ENCODE results near the gene ELL. TPM values are rescaled to one million over a fixed set of nuclear protein-coding genes. Genes with fewer than 3 reads are reported as not detected.

ELL gene
- total RNA-seq, 1 donor from 2014 or later = 7.9 TPM

GRCh38 chr19:18484992-18485391, 36.9 kb downstream of the ELL start:
- intact Hi-C loops (cut with micrococcal nuclease) = no loop called here
- peaks cover 83% of the 10 kb centered on the region for H3K4me1 ChIP-seq
- no peaks in the 10 kb centered on the region for H3K27me3 ChIP-seq (ENCODE audit: low read depth)
- TF ChIP-seq CTCF (IDR thresholded peaks at IDR 0.05; ENCODE audit: borderline replicate concordance) = no peak
- H3K36me3 ChIP-seq = no peaks in the 10 kb centered on the region
- no peak for DNase-seq
- no peak overlapping the region for H3K4me3 ChIP-seq
- no peaks in the 10 kb centered on the region for H3K9me3 ChIP-seq (replicated peaks)
- peak overlapping the region; percentile 81 for H3K27ac ChIP-seq (replicated peaks)

DNA sequence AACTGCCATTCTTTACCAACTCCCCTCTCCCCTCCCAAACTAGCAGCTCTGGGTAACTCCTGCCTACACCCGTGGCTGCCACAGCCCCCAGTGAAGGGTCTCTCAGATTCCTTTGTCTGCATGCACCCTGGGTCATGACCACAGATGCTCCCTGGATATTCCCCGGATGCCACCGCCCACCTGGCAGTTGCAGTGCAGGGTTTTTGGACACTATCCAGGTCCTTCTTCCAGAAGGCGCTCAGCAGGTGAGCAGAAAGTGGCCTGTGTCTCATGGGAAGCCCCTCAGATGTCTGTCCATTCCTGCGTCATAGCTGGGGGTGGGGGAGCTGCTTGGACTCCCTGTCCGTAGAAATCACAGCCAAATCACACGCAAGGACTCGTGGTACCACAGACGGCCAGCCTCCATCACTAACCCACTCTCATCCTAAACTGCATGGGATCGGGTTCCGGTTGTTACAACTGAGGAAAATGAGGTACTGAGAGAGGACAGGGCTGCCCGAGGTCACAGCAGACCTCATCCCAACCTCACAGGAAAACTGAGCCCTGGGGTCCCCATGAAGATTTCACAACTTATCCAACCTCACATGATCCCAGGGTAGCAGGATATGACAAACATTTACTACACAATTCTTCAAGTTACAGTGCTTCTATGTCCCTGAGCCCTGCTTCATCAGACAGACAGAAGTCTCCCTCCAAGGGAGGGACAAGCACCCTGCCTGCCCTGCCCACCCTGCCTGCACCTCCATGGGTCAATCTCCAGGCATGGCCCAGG, 38.6 kb downstream of the ELL start:
- intact Hi-C loops (cut with micrococcal nuclease) = no loop called here
- Histone ChIP-seq H3K27me3 (ENCODE audit: low read depth) (no peaks in the 10 kb centered on the region), H3K9me3 (replicated peaks) (no peaks in the 10 kb centered on the region), H3K36me3 (no peaks in the 10 kb centered on the region), H3K4me1 (peaks cover 83% of the 10 kb centered on the region), H3K27ac (replicated peaks) (no peak overlapping the region), H3K4me3 (no peak overlapping the region)
- no peak for DNase-seq
- no peak for TF ChIP-seq CTCF (IDR thresholded peaks at IDR 0.05; ENCODE audit: borderline replicate concordance)

- no peaks in the 10 kb centered on the region for H3K9me3 ChIP-seq (replicated peaks)
- no peak for TF ChIP-seq CTCF (IDR thresholded peaks at IDR 0.05; ENCODE audit: borderline replicate concordance)
- peak overlapping the region; percentile 86 for H3K27ac ChIP-seq (replicated peaks)
- no peaks in the 10 kb centered on the region for H3K36me3 ChIP-seq
- H3K27me3 ChIP-seq (ENCODE audit: low read depth) = no peaks in the 10 kb centered on the region
- intact Hi-C loops (cut with micrococcal nuclease) = no loop called here
- peaks cover 82% of the 10 kb centered on the region for H3K4me1 ChIP-seq
- no peak for DNase-seq
- no peak overlapping the region for H3K4me3 ChIP-seq
These were observed 40.2 kb downstream of the ELL start for GRCh38 chr19:18481505-18482222.

DNA sequence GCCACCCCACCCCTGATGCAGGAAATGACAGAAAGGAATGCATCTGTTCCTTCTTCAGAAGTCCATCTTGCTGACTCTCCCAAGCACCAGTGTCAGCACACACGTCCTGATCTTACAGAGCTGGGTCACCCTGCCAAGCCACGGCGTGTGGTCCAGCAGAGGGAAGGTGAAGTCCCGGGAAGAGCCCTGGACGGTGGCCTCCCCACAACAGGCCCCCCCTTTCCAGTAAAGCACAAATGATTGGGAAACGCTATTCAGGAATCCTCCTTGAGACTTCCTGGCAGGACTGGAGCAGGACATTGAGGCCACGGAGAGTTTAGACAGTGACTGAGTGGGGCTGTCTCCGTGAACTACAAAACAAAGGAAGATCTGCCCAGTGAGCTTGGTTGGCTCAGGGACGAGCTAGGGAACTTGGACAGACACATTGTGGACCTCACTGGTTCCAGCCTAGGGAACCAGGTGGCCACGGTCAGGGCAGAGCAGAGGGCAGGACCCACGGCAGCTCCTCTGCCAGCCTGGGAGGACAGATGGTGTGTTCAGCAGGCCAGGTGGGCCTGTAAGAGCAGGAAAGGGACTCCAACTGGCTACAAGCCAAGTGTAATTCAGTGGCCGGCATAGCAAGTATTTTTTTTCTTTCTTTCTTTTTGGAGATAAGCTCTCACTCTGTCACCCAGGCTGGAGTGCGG, 41.7 kb downstream of the ELL start:
- no peak for TF ChIP-seq CTCF (IDR thresholded peaks at IDR 0.05; ENCODE audit: borderline replicate concordance)
- peaks cover 82% of the 10 kb centered on the region for H3K4me1 ChIP-seq
- no peaks in the 10 kb centered on the region for H3K27me3 ChIP-seq (ENCODE audit: low read depth)
- peak overlapping the region; percentile 19 for H3K4me3 ChIP-seq
- DNase-seq = peak; percentile 70
- intact Hi-C loops (cut with micrococcal nuclease) = no loop called here
- no peaks in the 10 kb centered on the region for H3K36me3 ChIP-seq
- no peaks in the 10 kb centered on the region for H3K9me3 ChIP-seq (replicated peaks)
- peak overlapping the region; percentile 86 for H3K27ac ChIP-seq (replicated peaks)

- intact Hi-C loops (cut with micrococcal nuclease) = no loop called here
These were observed 43.1 kb downstream of the ELL start for GRCh38 chr19:18478545-18479311.

More at GRCh38 chr19:18478545-18479311, 43.1 kb downstream of the ELL start:
- Histone ChIP-seq H3K9me3 (replicated peaks) (no peaks in the 10 kb centered on the region), H3K36me3 (no peaks in the 10 kb centered on the region), H3K4me1 (peaks cover 90% of the 10 kb centered on the region), H3K4me3 (no peak overlapping the region), H3K27me3 (ENCODE audit: low read depth) (no peaks in the 10 kb centered on the region), H3K27ac (replicated peaks) (peak overlapping the region; percentile 86)
- DNase-seq = peak; percentile 82
- no peak for TF ChIP-seq CTCF (IDR thresholded peaks at IDR 0.05; ENCODE audit: borderline replicate concordance)

Measured in left ventricle myocardium inferior (tissue), 1 donor.